GM19043 (cell line): ENCODE data around the gene ARID1B.

Experiments
- ATAC-seq: cut with Tn5 transposase; IDR thresholded peaks from one replicate; pipeline ENCODE4 v1.9.1; 2021; ENCODE audit warnings: low read depth; ENCODE audit not compliant: unreplicated experiment

ARID1B gene

GRCh38 chr6:156849806-156850205 lies 72.6 kb downstream of the ARID1B start:
- no peak for ATAC-seq

- ATAC-seq = no peak
Observed at GRCh38 chr6:156850353-156850752, 73.2 kb downstream of the ARID1B start.

GRCh38 chr6:156851454-156851921 lies 74.3 kb downstream of the ARID1B start:
- ATAC-seq = peak; percentile 38

GRCh38 chr6:156852147-156852857 lies 75.1 kb downstream of the ARID1B start:
- peak; percentile 48 for ATAC-seq

- ATAC-seq = no peak
Observed at GRCh38 chr6:156852858-156853216, 75.7 kb downstream of the ARID1B start.

GRCh38 chr6:156853733-156854132 lies 76.6 kb downstream of the ARID1B start:
- no peak for ATAC-seq

- no peak for ATAC-seq
Observed at GRCh38 chr6:156854466-156855161, 77.4 kb downstream of the ARID1B start.

GRCh38 chr6:156857573-156857972 lies 80.4 kb downstream of the ARID1B start:
- ATAC-seq = no peak

- no peak for ATAC-seq
Observed at GRCh38 chr6:156859686-156860085, 82.5 kb downstream of the ARID1B start.

GRCh38 chr6:156862711-156863110 lies 85.5 kb downstream of the ARID1B start:
- ATAC-seq = no peak

- no peak for ATAC-seq
Observed at GRCh38 chr6:156863504-156863903, 86.3 kb downstream of the ARID1B start.

GRCh38 chr6:156864557-156864956 lies 87.4 kb downstream of the ARID1B start:
- ATAC-seq = no peak

- ATAC-seq = no peak
Observed at GRCh38 chr6:156865019-156865629, 87.9 kb downstream of the ARID1B start.

- no peak for ATAC-seq
Observed at GRCh38 chr6:156866220-156867015, 89.2 kb downstream of the ARID1B start.

GRCh38 chr6:156867121-156867520 lies 89.9 kb downstream of the ARID1B start:
- ATAC-seq = no peak

- ATAC-seq = no peak
Observed at GRCh38 chr6:156868385-156868784, 91.2 kb downstream of the ARID1B start.

GRCh38 chr6:156869980-156870398 lies 92.8 kb downstream of the ARID1B start:
- ATAC-seq = no peak

GRCh38 chr6:156870924-156871539 lies 93.9 kb downstream of the ARID1B start:
- ATAC-seq = no peak

- no peak for ATAC-seq
Observed at GRCh38 chr6:156872903-156873302, 95.7 kb downstream of the ARID1B start.

- ATAC-seq = no peak
Observed at GRCh38 chr6:156873654-156874380, 96.6 kb downstream of the ARID1B start.
